Tibial nerve (tissue), 4 donors: ENCODE results near the gene RPS6KA2. TPM values are rescaled to one million over a fixed set of nuclear protein-coding genes. Genes with fewer than 3 reads are reported as not detected.

Experiments used
- DNase-seq, 2 donors: peaks; one replicate each; pipeline ENCODE4 v3.0.0-alpha.2; 2019; ENCODE audit warnings: low spot score in 2 of 2
- H3K27ac ChIP-seq, 4 donors: fragments of 200-600 bp; sonication (generic) in 3 of 4; one replicate each; pipeline ENCODE4 v1.5.1; 2017 to 2019; ENCODE audit warnings: mild to moderate bottlenecking in 1 of 4
- H3K27me3 ChIP-seq, 2 donors: fragments of 200-600 bp; sonication (generic) in 1 of 2; one replicate each; pipeline versions ENCODE4 v1.5.1 to v1.6.0; 2017 to 2019
- H3K36me3 ChIP-seq, 3 donors: fragments of 200-600 bp; sonication (generic); one replicate each; pipeline ENCODE4 v1.5.1; 2018 to 2019
- H3K4me1 ChIP-seq, 4 donors: fragments of 200-600 bp; sonication (generic) in 3 of 4; one replicate each; pipeline ENCODE4 v1.5.1; 2017 to 2019
- H3K4me3 ChIP-seq, 4 donors: fragments of 200-600 bp; sonication (generic) in 3 of 4; one replicate each; pipeline ENCODE4 v1.5.1; 2017 to 2019; ENCODE audit warnings: mild to moderate bottlenecking in 1 of 4, moderate library complexity in 1 of 4
- H3K9me3 ChIP-seq, 4 donors: fragments of 200-600 bp; sonication (generic) in 3 of 4; one replicate each; pipeline ENCODE4 v1.5.1; 2017 to 2019
- CTCF ChIP-seq, 5 experiments: fragments of 200-600 bp in 3 of 5; fragments of 450-650 bp in 2 of 5; sonication (generic) in 3 of 5; IDR thresholded peaks; one replicate each; pipeline ENCODE4 v1.5.1; 2016 to 2019; ENCODE audit warnings: antibody characterized with exemption in 5 of 5, mild to moderate bottlenecking in 3 of 5, moderate library complexity in 2 of 5
- EP300 ChIP-seq, 2 donors: sonication (generic); formaldehyde crosslinking; IDR thresholded peaks; one replicate each; pipeline ENCODE4 v1.6.1; 2017; ENCODE audit warnings: antibody characterized with exemption in 2 of 2, mild to moderate bottlenecking in 1 of 2
- POLR2A ChIP-seq, 2 donors: fragments of 450-650 bp; IDR thresholded peaks; one replicate each; pipeline ENCODE4 v1.6.1; 2017; ENCODE audit warnings: antibody characterized with exemption in 2 of 2, mild to moderate bottlenecking in 2 of 2, moderate library complexity in 2 of 2
- WGBS, 2 donors: methylation state at CpG; one replicate each; pipeline ENCODE4 v1.1.5; 2018; 5-methylcytosine and 5-hydroxymethylcytosine counted together
- total RNA-seq, 4 donors: library from RNA; depleted of rRNA; stranded (reverse); fragments of >200 nt; gene quantifications; one replicate each; pipeline ENCODE4 v1.1.0, GENCODE V29; 2016

Gene RPS6KA2
- total RNA-seq, 4 donors from 2014 or later = 89.6 to 153 (median 103) TPM

DNA sequence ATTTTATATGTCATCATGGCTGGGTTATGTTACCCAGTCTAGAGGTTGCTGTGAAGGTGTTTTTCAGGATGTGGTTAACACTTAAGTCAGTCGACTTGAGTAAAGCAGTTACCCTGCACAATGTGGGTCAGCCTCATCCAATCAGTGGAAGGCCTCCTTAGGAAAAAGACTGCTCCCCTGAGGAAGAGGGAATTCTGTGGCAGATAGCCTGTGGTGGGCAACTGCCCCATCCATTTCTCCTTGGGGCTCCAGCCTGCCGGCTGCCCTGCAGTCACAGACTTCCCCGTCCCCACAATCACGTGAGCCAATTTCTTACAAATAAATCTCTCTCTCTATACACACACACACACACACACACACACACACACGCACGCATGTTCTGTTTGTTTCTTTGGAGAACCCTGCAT is 209.8 kb downstream of the RPS6KA2 start:
- peaks cover 0 to 93% (median 0%) of the 10 kb centered on the region in 3 donors for H3K36me3 ChIP-seq
- no peak for DNase-seq
- no peaks in the 10 kb centered on the region for H3K27me3 ChIP-seq
- H3K4me3 ChIP-seq = no peak overlapping the region
- no peak overlapping the region for H3K27ac ChIP-seq
- TF ChIP-seq POLR2A (IDR thresholded peaks at IDR 0.05) (no peak), CTCF (IDR thresholded peaks at IDR 0.05) (no peak), EP300 (IDR thresholded peaks at IDR 0.05) (no peak)
- no peaks in the 10 kb centered on the region for H3K4me1 ChIP-seq
- H3K9me3 ChIP-seq = no peaks in the 10 kb centered on the region
- 86 to 87% methylated on average over 6 of the region's 6 CpGs for WGBS, 2 donors

DNA sequence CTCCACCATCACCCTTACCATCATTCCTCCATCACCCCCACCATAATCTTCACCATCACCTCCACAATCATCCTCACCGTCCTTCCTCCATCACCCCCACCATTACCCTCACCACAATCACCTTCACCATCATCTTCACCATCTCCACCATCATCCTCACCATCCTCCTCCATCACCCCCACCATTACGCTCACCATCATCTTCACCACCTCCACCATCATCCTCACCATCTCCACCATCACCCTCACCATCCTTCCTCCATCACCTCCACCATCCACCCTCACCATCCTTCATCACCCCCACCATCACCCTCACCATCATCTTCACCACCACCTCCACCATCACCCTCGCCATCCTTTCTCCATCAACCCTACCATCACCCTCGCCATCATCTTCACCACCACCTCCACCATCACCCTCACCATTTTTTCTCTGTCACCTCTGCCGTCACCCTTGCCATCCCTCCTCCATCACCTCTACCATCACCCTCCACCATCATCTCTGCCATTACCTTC is 211.2 kb downstream of the RPS6KA2 start:
- no peaks in the 10 kb centered on the region for H3K9me3 ChIP-seq
- H3K4me1 ChIP-seq = no peaks in the 10 kb centered on the region
- no peaks in the 10 kb centered on the region for H3K27me3 ChIP-seq
- H3K4me3 ChIP-seq = no peak overlapping the region
- no peak overlapping the region for H3K27ac ChIP-seq
- peaks cover 0 to 95% (median 0%) of the 10 kb centered on the region in 3 donors for H3K36me3 ChIP-seq
- no peak for TF ChIP-seq CTCF (IDR thresholded peaks at IDR 0.05)
- no peak for TF ChIP-seq EP300 (IDR thresholded peaks at IDR 0.05)
- no peak for TF ChIP-seq POLR2A (IDR thresholded peaks at IDR 0.05)
- WGBS, 2 donors = 66 to 74% methylated on average over 5 of the region's 5 CpGs
- DNase-seq = no peak

DNA sequence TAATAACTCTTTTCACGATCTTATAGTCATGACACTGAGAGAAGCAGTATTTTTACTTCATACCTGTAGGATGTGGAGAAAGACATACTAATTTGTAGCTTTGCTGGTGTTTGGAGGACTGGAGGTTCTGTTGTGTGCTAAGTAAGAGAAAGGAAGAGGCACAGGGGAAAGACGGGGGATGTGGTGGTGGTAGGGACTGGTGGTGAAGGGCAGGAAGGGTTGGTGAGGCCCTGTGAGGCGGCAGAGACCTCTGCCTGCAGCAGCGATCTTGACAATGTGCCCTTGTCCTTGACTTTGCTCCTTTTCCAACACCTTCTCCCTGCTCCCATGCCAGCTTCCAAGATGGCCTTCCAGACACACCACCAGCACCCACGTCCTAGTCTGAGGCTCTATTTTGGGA is 211.7 kb downstream of the RPS6KA2 start:
- no peak for DNase-seq
- peaks cover 0 to 90% (median 0%) of the 10 kb centered on the region in 3 donors for H3K36me3 ChIP-seq
- H3K4me1 ChIP-seq = no peaks in the 10 kb centered on the region
- H3K27me3 ChIP-seq = no peaks in the 10 kb centered on the region
- no peak overlapping the region for H3K4me3 ChIP-seq
- WGBS, 2 donors = 76 to 78% methylated on average over 5 of the region's 5 CpGs
- H3K9me3 ChIP-seq = no peaks in the 10 kb centered on the region
- no peak overlapping the region for H3K27ac ChIP-seq
- TF ChIP-seq CTCF (IDR thresholded peaks at IDR 0.05) (no peak), POLR2A (IDR thresholded peaks at IDR 0.05) (no peak)

- DNase-seq = no peak
- H3K4me1 ChIP-seq = no peaks in the 10 kb centered on the region
- no peak for TF ChIP-seq CTCF (IDR thresholded peaks at IDR 0.05)
- peaks cover 0 to 72% (median 0%) of the 10 kb centered on the region in 3 donors for H3K36me3 ChIP-seq
- H3K9me3 ChIP-seq = no peaks in the 10 kb centered on the region
- WGBS, 2 donors = 90 to 94% methylated on average over 17 of the region's 17 CpGs
- H3K4me3 ChIP-seq = no peak overlapping the region
- no peaks in the 10 kb centered on the region for H3K27me3 ChIP-seq
- no peak overlapping the region for H3K27ac ChIP-seq
These were observed 213.5 kb downstream of the RPS6KA2 start for GRCh38 chr6:166413491-166413951.

DNA sequence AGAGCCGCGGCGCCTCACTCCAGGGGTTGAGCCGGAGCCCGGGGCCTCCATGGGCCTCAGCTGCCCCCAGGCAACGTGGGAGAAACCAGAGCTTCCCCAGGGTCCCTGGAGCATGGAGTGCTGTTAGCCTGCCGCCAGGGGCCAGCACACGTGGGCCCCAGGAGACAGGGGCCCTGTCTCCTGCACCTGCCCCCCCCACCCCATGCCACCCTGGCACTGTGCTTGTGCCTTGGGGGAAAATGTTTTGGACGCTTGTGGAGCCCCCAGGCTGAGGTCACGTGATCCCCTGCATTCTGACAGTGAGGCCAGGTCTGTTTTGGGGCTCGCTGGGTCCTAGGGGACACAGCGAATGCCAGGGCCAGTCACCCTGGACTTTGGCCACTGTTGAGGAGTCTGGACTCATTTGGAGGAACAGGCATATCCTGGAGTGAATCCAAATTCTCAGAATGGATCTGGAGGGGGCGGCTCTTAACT is 214.1 kb downstream of the RPS6KA2 start:
- peaks cover 0 to 66% (median 0%) of the 10 kb centered on the region in 3 donors for H3K36me3 ChIP-seq
- DNase-seq = no peak
- 89% methylated on average over 6 to 13 of the region's 13 CpGs for WGBS, 2 donors
- no peaks in the 10 kb centered on the region for H3K9me3 ChIP-seq
- TF ChIP-seq POLR2A (IDR thresholded peaks at IDR 0.05) (no peak), CTCF (IDR thresholded peaks at IDR 0.05) (no peak), EP300 (IDR thresholded peaks at IDR 0.05) (no peak)
- no peaks in the 10 kb centered on the region for H3K27me3 ChIP-seq
- no peak overlapping the region for H3K27ac ChIP-seq
- H3K4me1 ChIP-seq = no peaks in the 10 kb centered on the region
- no peak overlapping the region for H3K4me3 ChIP-seq
